Measurements from ENCODE around the gene PRND. TPM values are rescaled to one million over a fixed set of nuclear protein-coding genes. Genes with fewer than 3 reads are reported as not detected.

Gene PRND
- total RNA-seq, 1 donor from 2014 or later, result not detected

GRCh38 chr20:4726710-4727397, 5.1 kb downstream of the PRND start:
- Mint-ChIP-seq H3K27me3 (ENCODE audit: low read depth) (peaks cover 3% of the 10 kb centered on the region), H3K9me3 (no peaks in the 10 kb centered on the region), H3K36me3 (ENCODE audit: low read depth) (no peaks in the 10 kb centered on the region), H3K4me1 (peaks cover 4% of the 10 kb centered on the region), H3K4me3 (no peak overlapping the region), H3K27ac (ENCODE audit: unreplicated experiment) (no peak overlapping the region)
- TF ChIP-seq CTCF (conservative IDR thresholded peaks at IDR 0.05), result no peak
- no peak for DNase-seq (ENCODE audit: low read depth, low spot score)

- no peak overlapping the region for H3K4me3 Mint-ChIP-seq
- peaks cover 4% of the 10 kb centered on the region for H3K4me1 Mint-ChIP-seq
- DNase-seq (ENCODE audit: low read depth, low spot score), result no peak
- H3K36me3 Mint-ChIP-seq (ENCODE audit: low read depth), result no peaks in the 10 kb centered on the region
- H3K9me3 Mint-ChIP-seq, result no peaks in the 10 kb centered on the region
- no peak overlapping the region for H3K27ac Mint-ChIP-seq (ENCODE audit: unreplicated experiment)
- TF ChIP-seq CTCF (conservative IDR thresholded peaks at IDR 0.05), result no peak
- peaks cover 14% of the 10 kb centered on the region for H3K27me3 Mint-ChIP-seq (ENCODE audit: low read depth)
Measured at GRCh38 chr20:4728120-4728760, 6.5 kb downstream of the PRND start.

- H3K36me3 Mint-ChIP-seq (ENCODE audit: low read depth), result no peaks in the 10 kb centered on the region
- H3K27me3 Mint-ChIP-seq (ENCODE audit: low read depth), result peaks cover 19% of the 10 kb centered on the region
- no peak overlapping the region for H3K4me3 Mint-ChIP-seq
- TF ChIP-seq CTCF (conservative IDR thresholded peaks at IDR 0.05), result no peak
- peaks cover 4% of the 10 kb centered on the region for H3K4me1 Mint-ChIP-seq
- DNase-seq (ENCODE audit: low read depth, low spot score), result no peak
- no peaks in the 10 kb centered on the region for H3K9me3 Mint-ChIP-seq
- H3K27ac Mint-ChIP-seq (ENCODE audit: unreplicated experiment), result no peak overlapping the region
Measured at GRCh38 chr20:4729265-4729664, 7.6 kb downstream of the PRND start.

GRCh38 chr20:4730780-4731179, 9.1 kb downstream of the PRND start:
- Mint-ChIP-seq H3K4me1 (peaks cover 4% of the 10 kb centered on the region), H3K27me3 (ENCODE audit: low read depth) (peaks cover 21% of the 10 kb centered on the region), H3K36me3 (ENCODE audit: low read depth) (no peaks in the 10 kb centered on the region), H3K9me3 (no peaks in the 10 kb centered on the region), H3K27ac (ENCODE audit: unreplicated experiment) (no peak overlapping the region), H3K4me3 (no peak overlapping the region)
- TF ChIP-seq CTCF (conservative IDR thresholded peaks at IDR 0.05), result no peak
- DNase-seq (ENCODE audit: low read depth, low spot score), result no peak

- H3K4me1 Mint-ChIP-seq, result no peaks in the 10 kb centered on the region
- peaks cover 32% of the 10 kb centered on the region for H3K27me3 Mint-ChIP-seq (ENCODE audit: low read depth)
- no peaks in the 10 kb centered on the region for H3K9me3 Mint-ChIP-seq
Measured at GRCh38 chr20:4736875-4737274, 15.2 kb downstream of the PRND start.

More at GRCh38 chr20:4736875-4737274, 15.2 kb downstream of the PRND start:
- no peak overlapping the region for H3K27ac Mint-ChIP-seq (ENCODE audit: unreplicated experiment)
- no peak for TF ChIP-seq CTCF (conservative IDR thresholded peaks at IDR 0.05)
- no peaks in the 10 kb centered on the region for H3K36me3 Mint-ChIP-seq (ENCODE audit: low read depth)
- H3K4me3 Mint-ChIP-seq, result no peak overlapping the region
- no peak for DNase-seq (ENCODE audit: low read depth, low spot score)

Measured in neural crest cell (in vitro differentiated cells).